Fibroblast of skin of left biceps (primary cell): ENCODE data around the gene ST6GAL1.
"Not testable (repeated sequence)": the region's sequence is repeated elsewhere in the genome, so short reads cannot be mapped to it uniquely, and the experiment has no call there.

ENCODE experiments used
- DNase-seq, 2 experiments: peaks; one replicate each; pipeline ENCODE4 v3.0.0-alpha.2; 2013; ENCODE audit warnings: low read depth in 2 of 2

The ST6GAL1 gene

GRCh38 chr3:186967686-186968085 is 37.4 kb downstream of the ST6GAL1 start:
- DNase-seq: no peak

DNA sequence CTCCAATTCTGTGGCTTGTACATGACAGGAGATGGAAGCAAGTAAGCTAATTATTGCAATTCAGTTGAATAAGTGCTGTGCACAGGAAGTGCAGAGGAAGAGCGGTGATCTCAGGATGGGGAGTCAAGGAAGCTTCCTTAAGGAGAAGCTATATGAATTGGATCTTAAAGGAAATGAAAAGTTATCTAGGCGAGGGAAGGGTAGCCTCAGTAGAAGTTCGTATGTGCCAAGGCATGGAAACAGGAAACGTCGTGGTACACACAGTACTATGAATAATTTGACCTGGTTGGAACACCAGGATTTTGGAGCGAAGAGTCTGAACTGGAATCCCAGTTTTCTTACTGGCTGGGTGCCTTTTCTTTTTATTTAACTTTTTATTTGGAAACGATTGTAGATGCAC is 39.3 kb downstream of the ST6GAL1 start:
- DNase-seq: no peak

- not testable (repeated sequence) for DNase-seq
These were observed 40.8 kb downstream of the ST6GAL1 start for GRCh38 chr3:186971106-186971505.

DNA sequence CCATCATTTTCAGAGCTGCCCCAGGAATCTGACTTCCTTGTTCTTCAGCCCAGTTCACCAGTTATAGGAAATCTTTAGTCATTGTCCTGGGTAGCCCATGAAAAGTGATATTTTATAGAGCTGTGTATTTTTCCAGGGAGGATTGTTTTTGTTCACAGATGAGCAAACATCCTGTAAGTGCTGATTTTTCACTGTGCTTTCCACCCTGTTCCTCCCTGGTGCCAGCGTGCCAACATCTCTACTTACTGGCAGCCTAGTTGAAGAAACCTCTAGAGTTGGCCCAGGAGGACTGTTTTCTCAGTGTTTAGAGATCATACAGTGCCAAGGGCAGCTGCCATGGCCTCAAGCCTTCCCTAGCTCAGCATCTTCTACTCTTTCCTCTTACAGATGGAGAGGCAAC is 41.3 kb downstream of the ST6GAL1 start:
- no peak for DNase-seq

- no peak for DNase-seq
These were observed 43.4 kb downstream of the ST6GAL1 start for GRCh38 chr3:186973702-186974101.

GRCh38 chr3:186974824-186975313 is 44.5 kb downstream of the ST6GAL1 start:
- DNase-seq: no peak

- DNase-seq: no peak
These were observed 45.4 kb downstream of the ST6GAL1 start for GRCh38 chr3:186975726-186976125.

GRCh38 chr3:186976837-186977750 is 46.8 kb downstream of the ST6GAL1 start:
- no peak for DNase-seq

DNA sequence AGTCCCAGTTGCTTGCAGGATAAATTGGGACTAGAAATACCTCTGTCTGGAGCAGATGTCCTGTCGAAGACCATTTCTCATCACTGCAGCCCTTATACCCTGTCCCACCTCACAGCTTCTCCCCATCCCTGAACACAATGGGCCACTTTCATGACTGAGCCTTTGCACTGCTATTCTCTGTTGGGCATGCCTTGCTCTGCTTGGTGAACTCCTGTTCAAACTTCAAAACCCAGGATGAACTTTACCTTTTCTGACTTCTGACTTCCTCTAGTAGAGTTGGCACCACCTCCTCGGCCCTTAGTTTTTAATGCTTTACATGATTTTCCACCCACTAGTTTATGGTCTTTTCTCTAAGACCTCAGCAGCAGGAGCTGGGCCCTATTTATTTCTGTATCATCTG is 48.4 kb downstream of the ST6GAL1 start:
- no peak for DNase-seq

GRCh38 chr3:186979852-186980251 is 49.5 kb downstream of the ST6GAL1 start:
- DNase-seq: no peak

GRCh38 chr3:186980989-186981388 is 50.7 kb downstream of the ST6GAL1 start:
- no peak for DNase-seq

- DNase-seq: no peak
These were observed 53.3 kb downstream of the ST6GAL1 start for GRCh38 chr3:186983659-186984058.

DNA sequence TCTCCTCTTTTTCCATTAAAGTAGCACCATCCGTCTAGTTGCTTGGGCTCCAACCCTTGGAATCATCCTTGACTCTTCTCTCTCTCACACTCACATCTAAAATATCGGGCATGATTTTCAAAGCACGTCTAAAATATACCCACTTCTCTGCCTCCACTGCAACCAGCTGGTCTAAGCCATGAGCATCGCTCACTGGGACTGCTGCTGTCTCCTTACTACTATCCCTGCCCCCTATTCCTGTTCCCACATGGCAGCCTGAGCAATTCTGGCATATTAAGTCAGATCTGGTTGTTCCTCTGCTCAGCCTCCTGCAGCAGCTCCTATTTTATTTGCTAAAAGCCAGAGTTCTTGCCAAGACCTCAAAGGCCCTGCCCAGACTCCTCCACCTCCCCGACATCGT is 53.7 kb downstream of the ST6GAL1 start:
- no peak for DNase-seq

DNA sequence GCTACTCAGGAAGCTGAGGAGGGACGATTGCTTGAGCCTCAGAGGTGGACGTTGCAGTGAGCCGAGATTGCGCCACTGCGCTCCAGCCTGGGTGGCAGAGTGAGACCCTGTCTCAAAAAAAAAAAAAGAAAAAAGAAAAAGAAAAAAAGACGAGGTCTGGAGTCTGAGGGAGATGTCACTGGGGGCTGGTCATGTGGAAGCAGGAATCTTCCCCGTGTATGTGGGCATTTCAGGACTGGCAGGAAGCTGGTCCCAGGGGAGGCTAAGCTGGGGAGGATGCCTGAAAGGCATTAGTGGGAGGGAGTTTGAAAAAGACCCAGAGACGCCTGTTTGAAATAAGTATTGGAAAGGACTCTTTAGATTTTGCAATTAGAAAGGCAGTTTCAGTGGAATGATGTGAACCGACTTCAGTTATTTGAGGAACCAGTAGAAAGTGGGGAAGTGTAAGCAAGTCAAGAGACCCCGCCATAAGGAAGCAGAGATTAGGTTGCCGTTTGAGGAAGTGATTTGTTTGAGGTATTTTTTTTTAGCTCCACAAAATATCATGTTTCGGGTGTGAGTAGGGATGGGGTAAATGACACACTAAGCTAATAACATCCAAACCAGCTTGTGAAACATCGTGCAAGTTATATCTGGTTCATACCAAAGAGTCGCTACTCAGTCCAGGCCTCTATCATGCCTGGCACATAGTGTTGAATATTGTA is 55.5 kb downstream of the ST6GAL1 start:
- DNase-seq: no peak

- DNase-seq: no peak
These were observed 56.1 kb downstream of the ST6GAL1 start for GRCh38 chr3:186986406-186986805.

GRCh38 chr3:186986816-186987215 is 56.5 kb downstream of the ST6GAL1 start:
- DNase-seq: no peak

GRCh38 chr3:186988806-186989205 is 58.5 kb downstream of the ST6GAL1 start:
- no peak for DNase-seq

- DNase-seq: no peak
These were observed 59.1 kb downstream of the ST6GAL1 start for GRCh38 chr3:186989429-186989828.

DNA sequence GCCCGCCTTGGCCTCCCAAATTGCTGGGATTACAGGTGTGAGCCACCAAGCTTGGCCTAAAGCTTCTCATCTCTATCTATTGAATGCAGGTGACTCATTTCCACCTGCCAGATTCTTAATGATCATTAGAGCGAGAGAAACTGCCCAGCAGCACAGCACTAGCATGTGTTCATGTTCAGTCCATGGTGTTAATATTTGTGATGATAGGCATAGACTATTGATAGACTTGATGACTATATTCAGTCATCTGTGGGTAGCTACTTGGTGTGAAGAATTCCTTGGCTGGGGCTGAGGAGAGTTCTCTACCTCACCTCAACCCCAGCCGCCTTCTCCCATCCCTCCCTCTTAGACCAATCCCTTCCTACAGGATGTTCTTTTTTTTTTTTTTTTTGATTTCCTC is 60.0 kb downstream of the ST6GAL1 start:
- no peak for DNase-seq

DNA sequence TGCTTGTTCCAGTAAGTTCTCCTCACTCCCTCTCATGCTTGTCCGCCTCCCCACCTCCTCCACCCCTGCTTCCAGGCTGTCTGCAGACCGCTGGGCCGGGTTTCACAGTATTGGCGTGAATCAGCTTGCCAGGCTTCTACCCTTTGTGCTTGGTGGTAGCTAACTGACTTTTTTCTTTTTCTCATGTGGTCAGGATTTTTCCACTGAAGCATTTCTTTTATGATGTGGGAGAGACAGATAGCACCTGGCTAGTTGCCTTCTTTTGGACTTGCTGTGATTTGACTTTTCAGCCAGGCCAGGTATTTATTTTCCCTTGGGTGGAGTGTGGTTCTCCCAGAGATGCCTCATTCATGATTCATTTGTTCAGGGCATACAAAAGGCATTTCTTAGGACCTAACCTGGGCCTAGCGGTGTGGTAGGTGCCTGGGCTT is 60.6 kb downstream of the ST6GAL1 start:
- DNase-seq: no peak

DNA sequence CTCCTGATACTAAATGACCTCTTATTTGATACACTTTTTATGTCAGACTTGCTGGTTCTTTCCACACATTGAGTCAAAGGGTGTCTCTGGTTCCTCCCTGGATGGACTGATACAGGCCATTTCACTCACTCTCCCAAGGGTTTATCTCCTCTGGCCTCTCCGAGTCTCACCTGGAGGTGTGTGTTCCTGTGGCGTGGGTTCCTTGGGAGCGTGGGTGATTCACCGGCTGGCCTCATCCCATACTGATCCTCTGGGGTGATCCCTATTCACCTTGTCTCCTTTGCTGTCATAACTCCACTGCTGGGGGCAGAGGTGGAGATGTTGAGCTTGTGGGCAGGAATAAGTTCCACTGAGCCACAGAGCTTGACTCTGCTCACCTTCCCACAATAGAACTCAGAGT is 61.1 kb downstream of the ST6GAL1 start:
- DNase-seq: no peak

- not testable (repeated sequence) for DNase-seq
These were observed 61.8 kb downstream of the ST6GAL1 start for GRCh38 chr3:186992096-186992495.
